Suppressor macrophage treated with lipopolysaccharide for 4 hours (primary cell): ENCODE measurements around the gene CSNK2A1.
"Not testable (repeated sequence)": the region's sequence is repeated elsewhere in the genome, so short reads cannot be mapped to it uniquely, and the experiment has no call there.

Source experiments
- DNase-seq: peaks from one replicate; pipeline ENCODE4 v3.0.0-alpha.2; 2020

The CSNK2A1 gene

DNA sequence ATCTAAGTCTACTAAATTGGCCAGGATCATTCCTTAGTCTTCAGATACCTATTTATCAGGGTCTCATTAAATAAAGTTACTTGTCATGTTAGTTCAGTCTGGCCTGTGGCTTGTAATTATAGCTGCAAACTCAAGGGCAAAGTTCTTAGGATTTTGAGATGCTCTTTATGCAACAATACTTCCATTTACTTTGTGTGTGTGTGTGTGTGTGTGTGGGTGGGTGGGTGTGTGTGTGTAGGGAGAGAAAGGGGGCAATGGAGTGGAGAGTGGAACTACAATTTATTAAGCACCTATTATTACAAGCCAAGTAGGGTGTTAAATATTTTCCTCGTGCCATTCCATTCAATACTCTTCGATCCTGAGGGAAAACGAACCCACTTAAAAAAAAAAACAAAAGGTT, 63.5 kb downstream of the CSNK2A1 start:
- DNase-seq: no peak

DNA sequence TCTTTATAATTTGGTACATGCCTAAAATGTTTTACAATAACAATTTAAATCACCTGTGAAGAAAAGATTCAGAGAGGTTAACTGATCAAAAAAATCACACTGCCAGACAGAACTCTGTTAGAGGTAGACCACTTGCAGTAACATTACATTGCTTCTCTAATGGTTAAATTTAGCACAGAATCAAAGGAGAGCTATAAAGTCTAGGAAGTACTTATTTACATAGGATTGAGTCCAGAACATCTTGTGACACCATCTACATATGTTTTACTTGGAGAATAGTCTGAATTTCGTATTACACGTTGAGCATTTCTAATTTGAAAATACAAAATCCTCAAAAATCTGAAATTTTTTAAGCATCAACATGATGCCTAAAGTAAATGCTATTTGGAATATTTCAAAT, 64.1 kb downstream of the CSNK2A1 start:
- DNase-seq: no peak

DNA sequence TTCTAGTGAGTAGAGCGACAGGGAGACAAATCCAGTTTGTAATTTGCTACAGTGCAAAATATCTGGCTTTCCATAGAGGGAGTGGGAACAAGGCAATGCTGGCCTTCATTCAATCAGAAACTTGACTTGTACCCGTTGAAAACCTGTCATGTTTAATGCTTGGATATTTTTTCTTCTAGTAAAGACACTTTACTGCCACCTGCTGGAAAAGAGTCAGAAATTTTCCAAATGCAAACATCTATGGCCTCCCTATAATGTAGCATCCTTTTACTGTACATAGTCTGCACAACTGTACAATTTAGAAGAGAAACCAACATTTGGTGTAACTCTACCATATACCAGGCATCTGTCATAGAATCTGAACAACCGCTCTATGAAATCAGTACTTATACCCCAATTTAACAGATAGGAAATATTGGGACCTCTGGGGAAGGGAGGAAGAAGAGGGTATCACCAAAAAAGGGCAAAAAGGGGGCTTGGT, 64.6 kb downstream of the CSNK2A1 start:
- peak; percentile 74 for DNase-seq

DNA sequence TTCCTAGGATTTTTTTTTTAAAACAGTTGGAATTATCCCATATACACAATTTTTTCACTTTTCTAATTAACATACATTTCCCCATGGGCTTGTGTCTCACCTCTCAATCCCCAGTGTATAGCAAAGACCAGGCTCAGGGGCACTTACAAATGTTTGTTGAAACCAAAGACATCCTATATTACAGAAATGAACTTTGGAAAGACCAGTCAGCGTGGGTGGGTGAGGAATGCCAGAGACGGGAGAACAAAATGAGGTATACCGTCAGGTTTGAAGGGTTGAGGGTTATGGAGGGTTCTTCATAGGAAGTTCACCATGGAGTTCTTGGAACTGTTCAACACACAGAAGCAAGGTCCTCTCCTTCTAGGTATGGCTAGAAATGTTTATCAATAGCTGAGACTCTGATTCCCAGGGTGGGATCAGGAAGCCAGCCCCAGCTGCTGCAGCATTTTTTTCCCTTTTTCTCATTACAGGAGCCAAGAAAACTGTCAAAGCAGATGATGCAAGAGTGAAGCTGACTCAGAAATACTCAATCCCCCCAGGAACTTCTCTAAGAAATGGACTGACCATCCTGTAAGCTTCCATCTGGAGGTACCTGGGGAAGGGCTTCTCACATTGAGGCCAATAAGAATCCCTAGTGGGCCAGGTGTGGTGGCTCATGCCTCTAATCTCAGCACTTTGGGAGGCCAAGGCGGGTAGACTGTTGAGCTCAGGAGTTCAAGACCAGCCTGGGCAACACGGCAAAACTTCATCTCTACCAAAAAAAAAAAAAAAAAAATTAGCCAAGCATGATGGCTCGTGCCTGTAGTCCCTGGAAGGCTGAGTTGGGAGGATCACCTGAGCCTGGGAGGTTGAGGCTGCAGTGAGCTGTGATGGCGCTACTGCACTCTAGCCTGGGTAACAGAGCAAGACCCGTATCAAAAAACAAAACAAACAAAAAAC, 65.3 kb downstream of the CSNK2A1 start:
- DNase-seq: no peak

DNA sequence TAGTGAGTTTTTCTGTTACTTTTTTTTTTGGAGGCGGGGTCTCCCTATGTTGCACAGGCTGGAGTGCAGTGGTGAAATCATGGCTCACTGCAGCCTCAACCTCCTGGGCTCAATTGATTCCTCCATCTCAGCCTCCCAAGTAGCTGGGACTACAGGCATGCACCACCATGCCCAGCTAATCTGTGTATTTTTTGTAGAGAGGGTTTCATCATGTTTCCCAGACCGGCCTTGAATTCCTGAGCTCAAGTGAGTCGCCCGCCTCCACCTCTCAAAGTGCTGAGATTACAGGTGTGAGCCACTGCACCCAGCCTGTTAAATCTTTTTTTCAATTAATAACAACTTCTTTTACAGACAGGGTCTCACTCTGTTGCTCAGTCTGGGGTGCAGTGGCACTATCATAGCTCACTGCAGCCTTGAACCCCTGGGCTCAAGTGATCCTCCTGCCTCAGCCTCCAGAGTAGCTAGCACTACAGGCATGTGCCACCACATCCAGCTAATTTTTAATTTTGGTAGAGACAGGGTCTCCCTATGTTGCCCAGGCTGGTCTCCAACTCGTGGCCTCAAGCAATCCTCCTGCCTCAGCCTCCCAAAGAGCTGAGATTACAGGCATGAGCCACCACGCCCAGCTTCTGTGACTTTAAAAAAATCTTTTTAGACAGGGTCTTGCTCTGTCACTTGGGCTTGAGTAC, 66.9 kb downstream of the CSNK2A1 start:
- DNase-seq: not testable (repeated sequence)

DNA sequence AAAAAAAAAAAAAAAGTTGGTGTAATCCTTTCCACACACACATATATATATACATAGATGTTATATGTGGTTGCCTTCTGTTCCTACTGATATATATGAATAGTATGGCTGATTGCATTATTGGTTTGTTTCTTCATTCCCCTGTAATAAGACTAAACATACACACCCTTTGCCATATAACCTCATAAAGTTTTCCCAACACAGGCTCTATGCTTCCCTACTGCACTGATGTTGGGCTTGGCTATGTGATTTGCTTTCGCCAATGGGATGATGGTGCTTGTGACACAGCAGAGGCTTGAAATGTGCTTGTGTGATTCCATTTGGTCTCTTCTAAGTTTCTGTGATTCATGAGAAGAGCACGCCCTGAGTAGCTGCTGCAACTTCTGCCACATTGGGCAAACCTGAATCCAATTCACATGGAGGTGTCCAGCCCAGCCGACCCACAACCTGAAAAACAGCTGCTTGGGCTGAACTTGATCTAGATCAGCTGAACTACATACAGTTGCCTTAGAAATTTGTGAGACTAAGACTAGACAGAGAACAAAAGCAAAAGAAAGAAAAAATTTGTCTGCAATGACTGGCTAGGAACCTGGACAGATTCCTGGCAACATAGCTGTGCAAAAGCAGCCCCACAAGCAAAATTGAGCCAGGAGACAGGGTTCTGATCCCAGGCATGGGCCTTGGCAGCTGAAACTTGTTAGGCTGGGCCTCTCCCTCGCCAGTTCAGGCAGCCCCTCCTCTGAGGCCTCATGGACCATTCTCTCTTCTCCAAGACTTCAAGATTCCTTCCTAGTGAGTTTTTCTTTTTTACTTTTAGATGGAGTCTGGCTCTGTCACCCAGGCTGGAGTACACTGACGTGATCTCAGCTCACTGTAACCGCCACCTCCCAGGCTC, 67.9 kb downstream of the CSNK2A1 start:
- no peak for DNase-seq

DNA sequence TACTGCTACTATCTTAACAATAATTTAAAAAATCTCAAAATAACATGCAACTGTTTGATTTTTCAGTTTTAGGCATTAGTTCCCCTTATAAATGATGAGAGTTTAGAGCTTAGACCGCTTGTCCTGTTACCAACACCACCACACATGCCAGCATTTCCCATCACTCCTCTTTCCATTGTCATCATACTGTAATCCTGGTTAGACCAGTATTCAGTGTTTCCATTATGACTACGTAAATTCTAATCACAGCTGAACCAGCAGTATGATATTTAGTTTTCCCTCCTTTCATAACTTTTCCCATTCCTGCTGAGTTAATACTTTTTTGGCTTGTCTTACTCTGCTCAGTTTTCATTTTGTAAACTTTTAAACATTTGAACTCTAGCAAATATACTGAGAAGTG, 69.0 kb downstream of the CSNK2A1 start:
- DNase-seq: no peak

DNA sequence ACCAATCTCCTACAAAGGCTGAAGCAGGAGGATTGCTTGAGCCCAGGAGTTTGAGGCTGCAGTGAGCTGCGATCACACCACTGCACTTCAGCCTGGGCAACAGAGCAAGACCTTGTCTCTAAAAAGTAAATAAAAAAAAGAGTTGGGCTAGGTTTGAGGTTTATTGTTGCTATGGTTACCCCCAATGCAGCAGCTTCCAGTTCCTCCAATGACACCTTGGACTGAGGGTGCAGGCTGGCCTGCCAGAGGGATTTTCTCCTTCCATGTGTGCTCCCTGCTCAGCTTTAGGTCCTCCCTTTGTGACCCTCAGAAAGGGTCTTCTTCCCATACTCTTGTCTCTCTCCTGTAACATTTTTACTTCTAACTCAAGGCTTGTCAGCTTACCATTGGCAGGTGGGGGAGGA, 70.7 kb downstream of the CSNK2A1 start:
- no peak for DNase-seq

DNA sequence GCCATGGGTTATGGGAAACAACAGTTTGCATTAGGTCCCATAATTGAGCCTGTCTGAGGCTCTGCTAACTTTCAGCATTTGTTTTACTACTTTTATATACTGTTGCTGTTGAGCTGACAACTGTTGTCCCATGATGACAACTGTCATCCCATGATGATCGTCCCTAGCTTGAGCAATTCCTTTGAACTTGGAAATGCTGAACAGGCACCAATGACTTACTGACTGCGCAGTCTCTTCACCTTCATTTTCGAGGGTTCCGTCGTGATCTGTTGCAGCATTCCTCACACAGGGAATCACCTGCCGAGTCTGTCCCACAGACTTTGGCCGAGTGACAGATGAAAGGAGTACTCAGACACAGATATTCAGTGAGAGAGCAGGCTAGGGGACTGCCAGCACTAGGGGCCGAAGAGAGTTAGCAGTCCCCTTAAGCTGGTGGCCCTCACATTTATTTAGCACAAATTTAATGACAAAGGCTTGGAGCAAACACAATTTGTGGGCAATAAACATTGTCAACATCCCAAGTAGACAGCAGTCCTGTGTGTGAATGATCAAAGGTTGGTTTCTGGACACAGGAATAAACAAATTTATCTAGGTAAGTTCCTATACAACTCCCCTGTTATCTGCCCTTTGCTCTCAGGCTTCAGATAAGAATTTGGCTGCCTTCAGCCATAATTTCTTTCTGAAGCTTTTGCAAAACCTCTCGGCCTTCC, 71.3 kb downstream of the CSNK2A1 start:
- no peak for DNase-seq

DNA sequence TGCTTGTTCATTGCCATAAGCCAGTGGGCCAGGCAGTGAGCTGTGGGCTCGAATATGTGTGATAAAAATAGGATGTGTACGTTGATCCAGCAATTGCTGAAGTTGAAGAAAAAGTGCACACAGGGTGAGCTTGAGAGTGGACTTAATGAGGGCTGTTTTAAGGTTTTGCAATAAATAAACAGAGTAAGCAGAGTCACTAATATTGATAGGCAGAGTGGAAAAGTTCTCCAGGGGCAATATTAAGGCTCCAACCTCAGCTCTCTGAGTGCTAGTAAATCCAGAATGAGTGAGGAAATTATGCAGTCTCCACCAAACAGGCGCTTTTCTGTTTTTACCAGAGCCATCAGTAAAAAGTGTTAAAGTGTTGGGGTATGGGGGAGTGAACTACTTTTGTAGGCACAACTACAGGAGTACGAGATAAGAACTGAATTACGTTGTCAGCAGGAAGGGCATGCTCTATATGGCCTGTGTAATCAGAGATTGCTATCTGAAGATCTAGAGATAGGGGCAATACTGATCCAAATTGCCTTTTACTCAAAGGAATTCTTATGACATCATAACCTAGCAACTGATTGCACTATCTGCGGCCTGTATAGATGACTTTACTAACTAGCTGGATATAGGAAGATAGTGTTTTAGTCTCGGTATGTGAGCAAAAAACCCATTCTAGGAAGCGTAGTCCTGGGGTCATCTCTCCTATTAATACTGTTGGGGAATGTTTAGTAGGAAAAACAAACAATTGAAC, 73.7 kb downstream of the CSNK2A1 start:
- DNase-seq: no peak

DNA sequence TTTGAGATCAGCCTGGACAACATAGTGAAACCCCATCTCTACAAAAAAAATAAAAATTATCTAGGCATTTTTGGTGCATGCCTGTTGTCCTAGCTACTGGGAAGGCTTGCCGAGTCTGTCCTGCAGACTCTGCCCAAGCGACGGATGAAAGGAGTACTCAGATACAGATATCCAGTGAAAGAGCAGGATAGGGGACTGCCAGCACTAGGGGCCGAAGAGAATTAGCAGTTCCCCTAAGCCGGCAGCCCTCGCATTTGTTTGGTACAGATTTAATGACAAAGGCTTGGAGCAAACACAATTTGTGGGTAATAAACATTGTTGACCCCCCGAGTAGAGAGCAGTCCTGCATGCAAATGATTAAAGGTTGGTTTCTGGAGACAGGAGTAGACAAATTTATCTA, 75.8 kb downstream of the CSNK2A1 start:
- DNase-seq: no peak

DNA sequence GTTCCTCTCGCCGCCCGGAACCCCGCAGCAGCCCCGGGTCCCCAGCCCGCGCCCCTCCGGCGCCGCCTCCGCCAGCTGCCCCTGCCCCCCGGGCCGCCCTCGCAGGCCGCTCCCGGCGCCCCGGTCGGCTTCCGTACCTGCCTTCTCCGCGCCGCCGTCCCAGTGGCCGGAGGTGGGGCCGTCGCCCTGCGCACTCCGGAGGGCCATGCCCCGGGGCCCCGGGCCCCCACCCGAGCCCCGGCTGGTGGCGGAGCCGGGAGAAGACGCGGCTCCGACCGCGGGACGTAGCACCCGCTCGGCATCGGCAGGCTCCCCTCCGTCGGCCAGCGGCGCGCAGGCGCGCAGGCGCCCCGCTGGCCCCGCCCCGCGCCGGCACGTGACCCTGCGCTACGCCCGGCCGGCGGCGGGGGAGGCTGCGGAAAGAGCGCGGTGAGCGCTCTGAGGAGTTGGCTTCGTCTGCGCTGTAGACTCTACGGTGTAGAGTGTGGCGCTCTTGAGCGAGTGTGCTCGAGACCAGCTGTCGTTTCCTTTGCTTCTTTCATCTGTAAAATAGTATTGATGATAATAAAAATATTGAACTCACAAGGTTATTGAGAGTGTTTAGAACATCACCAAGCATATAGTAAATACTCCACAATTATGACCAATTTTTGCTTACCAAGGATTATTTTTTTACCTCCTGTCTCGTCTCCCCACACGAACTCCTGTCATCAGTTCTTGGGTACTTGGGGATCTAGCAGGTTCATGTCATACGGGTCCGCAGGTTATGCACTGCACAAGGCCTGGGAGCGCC, 81.2 kb downstream of the CSNK2A1 start, which contains the start of gene TBC1D20:
TBC1D20 (minus strand) TSS at position 335 of the 793 bp plus-strand sequence; CDS start at position 207, 128 bp downstream.
- peak; percentile 95 for DNase-seq

DNA sequence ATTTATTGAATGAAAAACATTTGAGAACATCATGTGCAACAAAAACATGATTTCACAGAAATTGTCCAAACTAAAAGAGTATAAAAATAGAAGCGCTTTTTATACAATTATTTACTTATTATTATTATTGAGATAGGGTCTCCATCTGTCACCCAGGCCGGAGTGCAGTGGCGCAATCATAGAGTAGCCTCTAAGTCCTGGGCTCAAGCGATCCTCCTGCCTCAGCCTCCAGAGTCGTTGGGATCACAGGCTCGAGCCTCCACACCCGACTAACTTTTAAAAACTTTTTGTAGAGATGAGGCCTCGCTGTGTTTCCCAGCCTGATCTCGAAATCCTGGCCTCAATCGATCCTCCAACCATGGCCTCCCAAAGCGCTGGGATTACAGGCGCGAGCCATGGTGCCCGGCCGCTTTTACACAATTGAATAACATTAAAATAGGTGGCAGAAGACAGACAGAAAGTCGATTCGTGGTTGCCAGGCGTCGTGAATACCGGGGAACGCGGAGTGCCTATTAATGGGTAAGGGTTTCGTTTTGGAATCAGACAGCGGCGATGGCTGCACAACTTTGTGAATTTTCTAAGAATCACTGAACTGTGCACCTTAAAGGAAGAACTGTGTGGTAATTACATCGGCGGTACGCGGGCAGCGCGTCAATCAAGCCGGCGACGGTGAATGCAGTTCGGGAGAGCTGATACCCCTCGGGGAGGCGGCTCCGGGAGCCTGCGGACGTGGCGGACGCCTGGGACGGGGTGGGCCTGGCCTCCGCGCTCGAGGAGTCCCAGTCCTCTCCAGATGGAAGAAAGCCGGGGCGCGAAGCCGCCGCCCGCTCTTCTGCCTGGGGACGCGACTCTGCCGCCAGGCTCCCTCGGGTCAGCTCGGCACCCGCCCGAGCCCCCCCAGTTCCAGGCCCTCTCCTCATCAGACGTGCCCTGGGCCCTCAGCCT, 82.1 kb downstream of the CSNK2A1 start:
- DNase-seq: peak; percentile 61

DNA sequence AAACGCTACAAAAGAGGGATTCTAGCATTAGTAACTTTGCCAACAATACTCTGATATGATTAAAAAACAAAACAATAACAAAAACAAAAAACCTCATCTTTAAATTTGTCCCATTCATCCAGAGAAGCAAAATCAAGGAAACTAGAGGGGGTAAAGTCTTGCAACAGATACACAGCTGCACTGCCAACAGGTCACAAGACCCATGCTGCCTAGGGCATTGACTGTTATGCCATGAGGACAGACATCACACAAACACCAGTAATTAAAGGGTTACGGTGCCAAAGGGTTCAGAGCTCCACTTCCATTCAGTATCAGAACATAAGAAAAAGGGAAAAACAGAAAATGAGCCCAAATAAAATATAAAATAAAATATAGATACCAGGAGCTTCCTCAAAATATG, 82.9 kb downstream of the CSNK2A1 start:
- DNase-seq: peak; percentile 48

DNA sequence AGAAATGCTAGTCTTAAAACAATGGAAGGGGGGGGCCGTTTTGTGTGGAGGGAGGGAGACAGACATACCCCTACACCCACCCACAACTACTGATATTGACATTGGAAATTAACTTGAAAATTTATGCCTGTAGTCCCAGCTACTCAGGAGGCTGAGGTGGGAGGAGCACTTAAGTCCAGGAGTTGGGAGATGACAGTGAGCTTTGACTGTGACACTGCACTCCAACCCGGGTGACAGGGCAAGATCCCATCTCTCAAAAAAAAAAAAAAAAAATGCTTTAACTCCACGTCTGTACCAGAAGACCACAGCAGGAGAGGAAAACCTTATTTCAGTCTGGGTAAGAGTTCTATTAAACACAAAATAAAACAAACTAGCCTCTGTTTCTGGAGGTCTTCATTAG, 83.4 kb downstream of the CSNK2A1 start:
- no peak for DNase-seq

DNA sequence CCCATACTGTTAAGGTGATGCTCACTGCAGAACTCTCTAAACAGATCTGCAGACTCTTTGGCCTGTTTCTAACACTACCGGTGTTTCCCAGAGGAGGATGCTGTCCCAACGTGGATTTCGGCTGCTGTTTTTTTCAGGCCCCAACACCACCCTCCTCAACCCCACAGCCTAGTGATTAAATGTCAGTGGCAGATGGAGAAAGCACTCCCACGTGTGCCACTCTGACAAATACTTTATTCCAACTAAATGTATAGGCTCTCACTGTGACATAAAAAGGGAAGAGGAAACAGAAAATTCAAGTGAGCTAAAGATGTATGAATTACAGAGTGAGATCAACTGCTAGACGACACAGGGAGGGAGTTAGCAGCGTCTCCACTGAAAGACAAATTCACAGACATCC, 84.8 kb downstream of the CSNK2A1 start:
- DNase-seq: peak; percentile 47

DNA sequence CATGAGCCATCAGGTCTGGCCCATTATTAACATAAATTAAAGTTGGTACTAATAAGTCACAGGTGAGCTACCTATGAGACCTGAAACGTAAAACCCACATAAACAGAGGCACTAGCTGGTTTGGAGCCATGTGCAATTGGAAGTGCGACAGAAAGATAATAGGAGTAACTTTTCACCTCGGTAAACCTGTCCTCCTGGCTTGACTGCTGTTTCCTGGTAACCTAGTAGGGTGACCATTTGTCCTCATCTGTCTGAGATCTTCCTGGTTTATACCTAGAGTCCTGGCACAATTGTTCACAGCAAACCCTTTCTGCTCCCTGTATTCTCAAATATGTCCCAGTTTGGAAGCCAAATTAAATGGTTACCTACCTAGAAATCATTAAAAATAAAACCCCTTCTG, 88.6 kb downstream of the CSNK2A1 start:
- no peak for DNase-seq

DNA sequence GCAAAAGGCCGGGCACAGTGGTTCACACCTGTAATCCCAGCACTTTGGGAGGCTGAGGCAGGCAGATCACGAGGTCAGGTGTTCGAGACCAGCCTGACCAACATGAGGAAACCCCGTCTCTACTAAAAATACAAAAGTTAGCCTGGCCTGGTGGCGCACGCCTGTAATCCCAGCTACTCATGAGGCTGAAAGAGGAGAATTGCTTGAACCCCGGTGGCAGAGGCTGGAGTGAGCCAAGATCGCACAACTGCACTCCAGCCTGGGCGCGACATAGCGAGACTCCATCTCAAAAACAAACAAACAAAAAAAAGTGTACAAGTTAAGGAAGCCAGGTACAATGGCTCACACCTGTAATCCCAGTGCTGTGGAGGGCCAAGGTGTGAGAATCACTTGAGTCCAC, 91.6 kb downstream of the CSNK2A1 start:
- DNase-seq: not testable (repeated sequence)
